ENCODE data around the gene SMAD7.

SMAD7 gene

GRCh38 chr18:48894799-48895346 lies 55.9 kb downstream of the SMAD7 start:
- no peak for TF ChIP-seq CTCF (IDR thresholded peaks at IDR 0.05)
- Histone ChIP-seq H3K27ac (no peak overlapping the region), H3K4me3 (ENCODE audit: low read depth in 1 of 2, low read length in 1 of 2) (no peak overlapping the region), H3K4me1 (ENCODE audit: control insufficient read depth in 1 of 2, insufficient read depth in 1 of 2, low read depth in 1 of 2, low read length in 1 of 2) (peaks cover 20 to 28% of the 10 kb centered on the region in 2 experiments), H3K9me3 (no peaks in the 10 kb centered on the region), H3K27me3 (no peaks in the 10 kb centered on the region), H3K36me3 (no peaks in the 10 kb centered on the region)

GRCh38 chr18:48893608-48894600 lies 56.9 kb downstream of the SMAD7 start:
- Histone ChIP-seq H3K27me3 (no peaks in the 10 kb centered on the region), H3K9me3 (no peaks in the 10 kb centered on the region), H3K4me1 (ENCODE audit: control insufficient read depth in 1 of 2, insufficient read depth in 1 of 2, low read depth in 1 of 2, low read length in 1 of 2) (peaks cover 20 to 28% of the 10 kb centered on the region in 2 experiments), H3K4me3 (ENCODE audit: low read depth in 1 of 2, low read length in 1 of 2) (no peak overlapping the region), H3K27ac (no peak overlapping the region), H3K36me3 (no peaks in the 10 kb centered on the region)
- no peak for TF ChIP-seq CTCF (IDR thresholded peaks at IDR 0.05)

- Histone ChIP-seq H3K36me3 (no peaks in the 10 kb centered on the region), H3K4me3 (ENCODE audit: low read depth in 1 of 2, low read length in 1 of 2) (no peak overlapping the region), H3K9me3 (no peaks in the 10 kb centered on the region), H3K27me3 (no peaks in the 10 kb centered on the region), H3K4me1 (ENCODE audit: control insufficient read depth in 1 of 2, insufficient read depth in 1 of 2, low read depth in 1 of 2, low read length in 1 of 2) (peaks cover 20 to 22% of the 10 kb centered on the region in 2 experiments), H3K27ac (no peak overlapping the region)
- no peak for TF ChIP-seq CTCF (IDR thresholded peaks at IDR 0.05)
Measured at GRCh38 chr18:48893061-48893607, 57.6 kb downstream of the SMAD7 start.

- Histone ChIP-seq H3K4me3 (ENCODE audit: low read depth in 1 of 2, low read length in 1 of 2) (no peak overlapping the region), H3K27ac (no peak overlapping the region), H3K36me3 (no peaks in the 10 kb centered on the region), H3K27me3 (no peaks in the 10 kb centered on the region), H3K9me3 (no peaks in the 10 kb centered on the region), H3K4me1 (ENCODE audit: control insufficient read depth in 1 of 2, insufficient read depth in 1 of 2, low read depth in 1 of 2, low read length in 1 of 2) (peaks cover 13 to 14% of the 10 kb centered on the region in 2 experiments)
- no peak for TF ChIP-seq CTCF (IDR thresholded peaks at IDR 0.05)
Measured at GRCh38 chr18:48892146-48892855, 58.5 kb downstream of the SMAD7 start.

GRCh38 chr18:48891721-48892120 lies 59.0 kb downstream of the SMAD7 start:
- Histone ChIP-seq H3K36me3 (no peaks in the 10 kb centered on the region), H3K4me3 (ENCODE audit: low read depth in 1 of 2, low read length in 1 of 2) (no peak overlapping the region), H3K9me3 (no peaks in the 10 kb centered on the region), H3K27ac (no peak overlapping the region), H3K27me3 (no peaks in the 10 kb centered on the region), H3K4me1 (ENCODE audit: control insufficient read depth in 1 of 2, insufficient read depth in 1 of 2, low read depth in 1 of 2, low read length in 1 of 2) (peaks cover 8 to 9% of the 10 kb centered on the region in 2 experiments)
- TF ChIP-seq CTCF (IDR thresholded peaks at IDR 0.05) = no peak

Data from neutrophil (primary cell).